GM12872 (cell line): ENCODE measurements around the gene HRH3.

Experiments used
- TF ChIP-seq, protein P1 (sequence below): IDR thresholded peaks from 3 replicates; pipeline ENCODE4 v1.5.1; 2011; ENCODE audit warnings: low read depth, mild to moderate bottlenecking, low read length, moderate library complexity; ENCODE audit not compliant: insufficient read depth

HRH3 gene

DNA sequence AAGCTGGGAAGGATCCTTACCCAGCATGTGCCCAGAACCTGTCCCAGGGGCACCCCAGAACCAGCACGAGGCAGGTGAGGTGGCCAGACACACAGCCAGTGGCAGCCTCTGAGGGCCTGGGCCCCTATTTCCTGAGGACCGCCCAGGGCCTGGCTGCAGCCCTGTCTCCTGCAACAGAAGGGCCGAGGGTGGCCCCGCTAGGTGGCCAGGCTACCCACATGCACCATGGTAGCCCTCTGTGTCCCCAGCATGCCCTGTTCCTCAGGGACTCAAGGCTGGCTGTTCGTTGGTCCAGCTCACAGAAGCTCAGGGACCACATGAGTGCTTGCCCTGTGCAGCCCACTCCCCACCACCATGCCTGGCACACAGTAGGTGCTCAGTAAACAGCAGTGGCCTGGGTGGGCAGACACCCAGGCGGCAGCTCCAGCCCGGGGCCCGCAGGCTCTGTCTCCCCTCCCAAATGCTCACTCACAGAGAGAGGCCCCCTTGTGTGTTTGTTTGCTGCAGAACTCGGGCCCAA lies 8.2 kb downstream of the HRH3 start:
- TF ChIP-seq, protein P1, sequence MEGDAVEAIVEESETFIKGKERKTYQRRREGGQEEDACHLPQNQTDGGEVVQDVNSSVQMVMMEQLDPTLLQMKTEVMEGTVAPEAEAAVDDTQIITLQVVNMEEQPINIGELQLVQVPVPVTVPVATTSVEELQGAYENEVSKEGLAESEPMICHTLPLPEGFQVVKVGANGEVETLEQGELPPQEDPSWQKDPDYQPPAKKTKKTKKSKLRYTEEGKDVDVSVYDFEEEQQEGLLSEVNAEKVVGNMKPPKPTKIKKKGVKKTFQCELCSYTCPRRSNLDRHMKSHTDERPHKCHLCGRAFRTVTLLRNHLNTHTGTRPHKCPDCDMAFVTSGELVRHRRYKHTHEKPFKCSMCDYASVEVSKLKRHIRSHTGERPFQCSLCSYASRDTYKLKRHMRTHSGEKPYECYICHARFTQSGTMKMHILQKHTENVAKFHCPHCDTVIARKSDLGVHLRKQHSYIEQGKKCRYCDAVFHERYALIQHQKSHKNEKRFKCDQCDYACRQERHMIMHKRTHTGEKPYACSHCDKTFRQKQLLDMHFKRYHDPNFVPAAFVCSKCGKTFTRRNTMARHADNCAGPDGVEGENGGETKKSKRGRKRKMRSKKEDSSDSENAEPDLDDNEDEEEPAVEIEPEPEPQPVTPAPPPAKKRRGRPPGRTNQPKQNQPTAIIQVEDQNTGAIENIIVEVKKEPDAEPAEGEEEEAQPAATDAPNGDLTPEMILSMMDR: no peak

DNA sequence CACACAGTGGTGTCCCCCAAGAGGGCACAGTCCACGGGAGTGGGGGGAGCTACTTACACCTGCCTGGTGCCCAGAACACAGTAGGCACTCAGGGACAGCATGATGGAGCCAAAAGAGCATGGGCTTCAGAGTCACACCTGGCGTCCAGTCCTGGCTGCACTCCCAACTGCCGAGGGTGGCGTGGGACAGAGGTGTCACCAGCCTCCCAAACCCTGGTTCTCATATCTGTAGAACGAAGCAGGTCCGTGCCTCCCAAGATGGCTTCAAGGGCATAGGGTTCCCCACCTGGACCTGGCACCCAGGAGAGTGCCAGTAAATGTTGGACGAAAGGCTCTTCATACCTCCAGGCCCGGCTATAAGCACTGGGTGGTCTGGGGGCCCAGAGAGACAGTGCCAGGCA lies 8.9 kb downstream of the HRH3 start:
- TF ChIP-seq, protein P1: no peak

DNA sequence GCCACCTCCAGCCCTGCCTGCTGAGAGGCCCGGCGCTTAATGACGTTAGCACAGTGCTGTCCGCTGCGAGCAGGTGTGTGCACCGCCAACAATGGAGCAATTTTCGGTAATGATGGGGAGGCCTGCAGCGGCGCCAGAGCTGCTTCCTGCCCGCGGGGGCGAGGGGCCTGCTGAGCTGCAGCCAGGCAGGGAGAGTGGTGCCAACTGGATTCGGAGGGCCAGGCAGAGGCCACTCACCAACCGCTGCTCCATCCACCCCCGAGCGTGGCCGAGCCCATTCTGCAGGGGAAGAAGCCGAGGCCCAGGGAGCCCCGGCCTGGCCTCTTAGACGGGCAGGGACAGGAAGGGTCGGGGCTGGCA lies 9.6 kb downstream of the HRH3 start:
- TF ChIP-seq, protein P1: no peak

DNA sequence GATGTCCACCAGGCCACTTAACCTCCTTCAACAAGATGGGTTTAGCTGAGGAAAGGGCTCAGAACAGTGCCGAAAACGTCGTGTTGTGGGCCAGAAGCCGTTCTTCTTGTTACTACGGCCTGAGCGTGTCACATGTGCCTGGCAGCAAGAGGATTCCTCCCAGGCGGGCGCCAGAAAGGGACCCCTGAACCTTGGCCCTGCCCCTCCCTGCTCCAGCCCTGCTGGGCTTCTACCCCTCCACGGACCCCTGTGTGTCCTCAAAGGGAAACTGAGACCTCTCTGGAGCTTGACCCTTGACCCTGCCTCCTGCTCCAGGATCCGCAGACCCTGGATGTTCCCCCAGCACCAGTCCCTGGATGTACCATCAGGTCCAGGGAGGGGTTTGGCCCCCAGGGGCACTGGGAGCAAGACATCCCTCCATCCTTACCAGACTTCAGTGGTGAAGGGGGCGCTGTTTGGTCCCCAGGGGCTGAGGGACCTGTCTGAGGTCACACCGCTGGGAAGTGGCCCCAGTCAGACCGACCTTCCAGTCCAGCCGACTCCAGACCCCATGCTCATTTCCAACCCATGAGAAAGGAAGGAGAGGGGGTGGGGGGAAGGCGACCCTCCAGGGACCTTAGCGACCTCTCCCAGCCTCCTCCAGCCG lies 10.1 kb downstream of the HRH3 start:
- TF ChIP-seq, protein P1: no peak

DNA sequence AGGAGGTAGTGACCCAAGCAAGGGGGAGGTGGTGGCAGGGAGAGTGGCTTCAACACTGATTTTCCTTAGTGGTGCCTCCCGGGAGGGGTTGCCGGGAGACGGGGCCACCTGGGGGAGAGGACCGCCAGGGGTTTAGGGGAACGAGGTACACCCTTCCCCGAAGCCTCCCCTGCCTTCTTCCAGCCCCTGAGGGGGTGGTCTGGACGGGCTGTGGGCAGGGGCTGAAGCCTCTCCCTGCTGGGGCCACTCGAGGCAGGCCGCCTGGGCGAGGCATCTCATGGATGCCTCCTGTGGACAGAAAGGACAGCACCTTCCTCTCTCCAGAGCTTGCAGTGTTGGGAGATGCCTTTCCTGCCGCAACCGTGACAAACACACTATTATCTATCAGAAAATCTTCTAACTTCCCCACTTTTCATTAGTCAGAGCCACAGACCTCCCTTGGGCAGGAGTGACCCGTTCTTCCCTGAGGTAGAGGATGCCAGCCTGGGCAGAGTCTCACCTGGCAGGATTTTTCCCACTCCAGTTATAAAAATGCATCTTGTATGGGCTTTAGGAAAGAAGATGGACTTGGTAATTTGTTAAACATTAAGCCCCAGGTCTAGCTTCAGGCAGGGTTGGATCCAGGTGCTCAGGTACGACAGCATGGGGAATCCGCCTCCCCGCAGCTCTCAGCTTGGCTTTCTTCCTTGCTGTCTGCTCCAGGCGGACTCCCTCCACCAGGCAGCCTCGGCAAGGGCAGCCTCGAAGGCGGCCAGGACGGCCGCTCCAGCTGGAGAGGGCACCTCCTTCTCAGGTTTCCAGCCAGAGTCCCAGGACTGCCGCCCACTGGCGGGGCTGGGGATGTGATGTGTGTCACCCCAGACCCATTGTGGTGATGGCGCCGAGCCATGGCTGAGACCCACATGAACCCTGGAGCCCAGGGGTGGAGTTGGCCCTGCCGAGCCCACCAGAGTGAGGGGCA lies 11.0 kb downstream of the HRH3 start:
- TF ChIP-seq, protein P1: no peak

DNA sequence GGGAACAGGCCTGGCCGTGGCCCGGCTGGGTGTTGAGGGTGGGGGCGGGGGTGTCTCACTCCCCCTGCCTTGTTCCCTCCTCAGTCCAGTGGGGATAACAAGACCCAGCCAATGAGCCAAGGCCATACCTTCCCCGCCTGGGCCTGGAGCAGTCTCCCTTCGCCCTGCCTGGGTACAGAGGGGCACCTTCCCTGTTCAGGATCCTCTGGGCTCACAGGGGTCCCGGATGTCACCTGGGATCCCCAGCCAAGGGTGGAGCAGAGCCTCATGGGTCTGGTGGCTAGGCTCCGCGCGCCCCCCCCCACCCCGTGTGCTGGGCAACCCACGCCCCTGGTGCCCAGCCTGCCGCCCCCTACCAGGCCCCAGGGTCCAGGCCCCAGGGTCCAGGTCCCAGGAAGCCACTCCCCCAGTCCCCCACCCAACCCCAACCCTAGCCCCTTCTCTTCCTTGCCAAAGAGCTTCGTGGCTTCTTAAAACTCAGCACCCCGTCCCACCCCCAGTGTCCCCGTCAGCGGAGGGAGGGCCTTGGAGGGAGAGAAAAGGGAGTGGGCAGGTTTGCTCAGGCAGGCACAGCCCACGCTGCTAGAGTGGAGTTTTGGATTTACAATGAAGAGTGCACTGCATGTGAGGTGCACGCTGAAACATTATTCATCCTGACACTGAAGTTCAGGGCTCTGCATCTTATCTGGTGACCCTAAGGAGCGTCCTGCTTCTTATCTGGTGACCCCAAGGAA lies 11.8 kb downstream of the HRH3 start:
- TF ChIP-seq, protein P1: no peak

DNA sequence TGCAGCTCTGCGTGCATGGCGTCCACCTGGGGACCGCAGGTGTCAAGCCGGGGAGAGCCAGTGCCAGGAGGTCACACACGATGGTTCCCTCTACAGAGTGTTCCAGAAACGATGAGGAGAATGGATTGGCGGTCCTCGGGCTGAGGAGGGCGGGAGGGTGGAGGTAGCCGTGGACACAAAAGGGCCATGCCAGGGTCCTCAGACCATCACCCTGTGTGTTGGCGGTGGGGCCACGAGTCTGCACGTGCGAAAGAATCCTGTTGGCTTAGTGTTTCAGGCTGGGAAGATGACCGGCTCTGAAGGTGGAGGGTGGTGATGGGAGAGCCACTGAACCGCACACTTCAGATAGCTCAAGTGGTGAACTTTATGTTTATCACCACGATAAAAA lies 13.7 kb downstream of the HRH3 start:
- TF ChIP-seq, protein P1: no peak
